Measurements from ENCODE around the gene CNTN1.

The CNTN1 gene

GRCh38 chr12:40672741-40673271 is 19.4 kb upstream of the CNTN1 start:
- TF ChIP-seq POLR2A (IDR thresholded peaks at IDR 0.05; ENCODE audit: low read depth, low read length), result no peak
- DNase-seq (ENCODE audit: insufficient read length, low spot score) (no peak), FAIRE-seq (no peak)

GRCh38 chr12:40681148-40681547 is 11.1 kb upstream of the CNTN1 start:
- FAIRE-seq (no peak), DNase-seq (ENCODE audit: insufficient read length, low spot score) (no peak)
- TF ChIP-seq POLR2A (IDR thresholded peaks at IDR 0.05; ENCODE audit: low read depth, low read length), result no peak

GRCh38 chr12:40684986-40685385 is 7.3 kb upstream of the CNTN1 start:
- no peak for FAIRE-seq
- TF ChIP-seq POLR2A (IDR thresholded peaks at IDR 0.05; ENCODE audit: low read depth, low read length), result no peak
- DNase-seq (ENCODE audit: insufficient read length, low spot score), result no peak

- DNase-seq (ENCODE audit: insufficient read length, low spot score) (no peak), FAIRE-seq (no peak)
- TF ChIP-seq POLR2A (IDR thresholded peaks at IDR 0.05; ENCODE audit: low read depth, low read length), result no peak
Measured at GRCh38 chr12:40688085-40688725, 4.0 kb upstream of the CNTN1 start.

- TF ChIP-seq POLR2A (IDR thresholded peaks at IDR 0.05; ENCODE audit: low read depth, low read length), result no peak
- no peak for DNase-seq (ENCODE audit: insufficient read length, low spot score)
- no peak for FAIRE-seq
Measured at GRCh38 chr12:40689576-40689975, 2.7 kb upstream of the CNTN1 start.

- no peak for FAIRE-seq
- no peak for DNase-seq (ENCODE audit: insufficient read length, low spot score)
- TF ChIP-seq POLR2A (IDR thresholded peaks at IDR 0.05; ENCODE audit: low read depth, low read length), result no peak
Measured at GRCh38 chr12:40692765-40693206, 547 bp downstream of the CNTN1 start.

GRCh38 chr12:40693207-40693821 is 1.1 kb downstream of the CNTN1 start:
- no peak for FAIRE-seq
- TF ChIP-seq POLR2A (IDR thresholded peaks at IDR 0.05; ENCODE audit: low read depth, low read length), result no peak
- DNase-seq (ENCODE audit: insufficient read length, low spot score), result no peak

GRCh38 chr12:40697566-40698259 is 5.5 kb downstream of the CNTN1 start:
- FAIRE-seq (no peak), DNase-seq (ENCODE audit: insufficient read length, low spot score) (no peak)
- no peak for TF ChIP-seq POLR2A (IDR thresholded peaks at IDR 0.05; ENCODE audit: low read depth, low read length)

GRCh38 chr12:40701756-40702155 is 9.5 kb downstream of the CNTN1 start:
- no peak for TF ChIP-seq POLR2A (IDR thresholded peaks at IDR 0.05; ENCODE audit: low read depth, low read length)
- FAIRE-seq, result no peak
- no peak for DNase-seq (ENCODE audit: insufficient read length, low spot score)

GRCh38 chr12:40711121-40711520 is 18.9 kb downstream of the CNTN1 start:
- no peak for DNase-seq (ENCODE audit: insufficient read length, low spot score)
- FAIRE-seq, result no peak
- TF ChIP-seq POLR2A (IDR thresholded peaks at IDR 0.05; ENCODE audit: low read depth, low read length), result no peak

GRCh38 chr12:40714636-40715035 is 22.4 kb downstream of the CNTN1 start:
- no peak for TF ChIP-seq POLR2A (IDR thresholded peaks at IDR 0.05; ENCODE audit: low read depth, low read length)
- DNase-seq (ENCODE audit: insufficient read length, low spot score), result no peak
- no peak for FAIRE-seq

GRCh38 chr12:40716037-40716436 is 23.8 kb downstream of the CNTN1 start:
- TF ChIP-seq POLR2A (IDR thresholded peaks at IDR 0.05; ENCODE audit: low read depth, low read length), result no peak
- FAIRE-seq, result no peak
- DNase-seq (ENCODE audit: insufficient read length, low spot score), result no peak

GRCh38 chr12:40717576-40717975 is 25.3 kb downstream of the CNTN1 start:
- FAIRE-seq, result no peak
- TF ChIP-seq POLR2A (IDR thresholded peaks at IDR 0.05; ENCODE audit: low read depth, low read length), result no peak
- DNase-seq (ENCODE audit: insufficient read length, low spot score), result no peak

GRCh38 chr12:40718878-40719372 is 26.7 kb downstream of the CNTN1 start:
- no peak for TF ChIP-seq POLR2A (IDR thresholded peaks at IDR 0.05; ENCODE audit: low read depth, low read length)
- FAIRE-seq, result no peak
- DNase-seq (ENCODE audit: insufficient read length, low spot score), result no peak

Data from H54 (cell line).